HG02610 (cell line): ENCODE measurements around the gene RNPS1.

Experiments
- ATAC-seq: cut with Tn5 transposase; IDR thresholded peaks from one replicate; pipeline ENCODE4 v1.9.1; 2021; ENCODE audit warnings: mild to moderate bottlenecking, moderate library complexity; ENCODE audit not compliant: unreplicated experiment

The RNPS1 gene

GRCh38 chr16:2216330-2216729, 51.6 kb downstream of the RNPS1 start:
- no peak for ATAC-seq

- ATAC-seq: peak; percentile 84
These were observed 53.3 kb downstream of the RNPS1 start, which contains the start of gene PGP for GRCh38 chr16:2214719-2214968. PGP (minus strand) TSS chr16:2214840; CDS start chr16:2214777, 63 bp downstream.

- peak; percentile 4 for ATAC-seq
These were observed 53.9 kb downstream of the RNPS1 start for GRCh38 chr16:2213817-2214718.

GRCh38 chr16:2212362-2213324, 55.3 kb downstream of the RNPS1 start:
- ATAC-seq: no peak

DNA sequence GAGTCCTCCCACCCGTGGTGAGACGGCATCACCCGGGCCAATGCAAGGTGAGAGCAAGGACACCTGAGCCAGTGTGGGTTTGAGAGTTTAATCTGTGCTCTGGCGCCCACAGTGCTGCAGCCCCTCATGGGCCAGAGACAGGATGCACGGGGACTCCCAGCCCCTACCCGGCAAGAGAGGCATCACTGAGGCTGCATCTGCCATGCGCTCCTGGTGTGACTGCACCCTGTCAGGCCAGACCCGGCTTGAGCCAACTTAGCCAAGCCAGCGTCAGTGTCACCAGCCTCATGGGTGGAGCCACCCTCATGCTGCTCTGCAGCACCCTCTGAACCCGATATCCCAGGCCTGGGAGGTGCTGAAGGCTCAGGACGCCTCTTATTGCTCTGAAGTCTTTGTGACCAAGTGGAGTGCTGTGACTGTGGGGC, 56.0 kb downstream of the RNPS1 start:
- ATAC-seq: no peak

DNA sequence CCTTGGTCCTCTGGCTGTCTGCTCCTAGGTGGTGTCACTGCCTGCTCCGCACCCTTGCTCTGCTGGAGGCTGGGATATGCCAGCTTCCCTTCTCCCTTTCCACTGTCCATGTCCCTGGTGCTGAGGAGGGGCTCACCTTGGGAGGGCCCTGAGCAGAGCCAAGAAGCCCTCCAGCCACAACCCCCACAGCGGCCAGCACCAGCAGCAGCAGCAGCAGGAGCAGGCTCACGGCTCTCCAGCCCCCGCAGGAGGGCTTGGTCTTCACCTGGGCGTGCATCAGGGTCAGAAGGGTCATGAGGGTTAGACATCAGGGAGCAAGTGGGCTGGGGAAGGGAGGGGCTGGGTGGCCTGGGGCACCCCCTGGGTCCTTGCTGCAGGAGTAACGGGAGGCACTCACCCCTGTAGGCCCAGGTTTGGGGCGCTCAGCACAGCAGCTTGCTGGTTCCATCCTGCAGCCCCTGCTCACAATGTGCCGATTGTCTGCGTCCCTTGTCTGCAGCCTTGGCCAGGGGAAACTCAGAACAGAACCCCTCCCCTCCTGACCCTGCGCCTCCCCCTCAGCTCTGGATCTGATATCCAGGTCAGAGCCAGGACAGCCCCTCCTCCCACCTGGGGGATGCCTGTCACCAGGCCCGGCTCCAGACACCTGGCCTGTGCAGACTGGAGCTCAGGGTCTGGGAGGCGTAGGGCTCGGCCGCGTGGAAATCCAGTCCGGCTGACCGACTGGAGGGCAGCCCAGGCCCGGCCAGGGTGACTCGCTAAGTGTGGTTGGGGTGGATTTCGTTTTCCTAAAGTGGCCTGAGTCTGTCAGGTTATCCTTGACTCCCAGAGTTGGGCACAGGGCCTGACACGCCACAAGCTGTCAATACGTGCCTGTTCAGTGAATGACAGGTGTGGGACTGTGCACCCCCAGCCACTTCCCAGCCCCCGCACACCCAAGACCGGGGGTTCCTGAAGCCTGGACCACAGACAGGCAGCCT, 57.2 kb downstream of the RNPS1 start, which contains the start of gene BRICD5:
Gene BRICD5 (minus strand): TSS at position 478 of the 980 bp plus-strand sequence. CDS start 30 bp downstream, at position 448.
- no peak for ATAC-seq

DNA sequence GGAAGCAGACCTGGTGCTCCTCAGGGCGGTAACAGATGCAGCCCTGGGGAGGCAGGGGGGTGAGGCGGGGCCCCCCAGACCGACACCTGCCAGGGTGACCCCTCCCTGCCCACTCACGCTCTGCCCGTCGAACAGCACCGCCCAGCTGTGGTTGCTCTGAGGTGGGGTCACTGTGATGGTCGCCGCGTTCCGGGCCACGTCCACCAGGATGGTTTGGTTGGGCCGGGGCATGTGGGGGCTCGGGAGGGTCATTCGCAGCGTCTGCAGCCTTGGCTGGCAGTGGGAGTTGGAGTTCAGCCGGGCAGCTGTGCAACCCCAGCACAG, 58.0 kb downstream of the RNPS1 start:
- no peak for ATAC-seq

- no peak for ATAC-seq
These were observed 58.5 kb downstream of the RNPS1 start for GRCh38 chr16:2209258-2210008.

GRCh38 chr16:2208772-2209171, 59.2 kb downstream of the RNPS1 start:
- no peak for ATAC-seq

DNA sequence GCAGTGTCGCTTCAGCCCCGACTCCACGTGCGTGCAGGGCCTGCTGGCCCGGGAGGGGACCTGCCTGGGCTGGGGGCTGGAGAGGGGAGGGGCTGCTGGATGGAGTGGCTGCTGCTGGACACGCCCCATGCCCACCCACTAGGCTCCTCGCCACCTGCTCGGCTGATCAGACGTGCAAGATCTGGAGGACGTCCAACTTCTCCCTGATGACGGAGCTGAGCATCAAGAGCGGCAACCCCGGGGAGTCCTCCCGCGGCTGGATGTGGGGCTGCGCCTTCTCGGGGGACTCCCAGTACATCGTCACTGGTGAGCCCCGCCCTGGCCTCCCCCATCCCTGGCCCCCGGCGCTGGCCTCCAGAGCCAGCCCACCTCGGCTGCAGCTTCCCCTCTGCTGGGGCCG, 59.6 kb downstream of the RNPS1 start:
- ATAC-seq: no peak

- ATAC-seq: no peak
These were observed 60.1 kb downstream of the RNPS1 start for GRCh38 chr16:2207872-2208271.

DNA sequence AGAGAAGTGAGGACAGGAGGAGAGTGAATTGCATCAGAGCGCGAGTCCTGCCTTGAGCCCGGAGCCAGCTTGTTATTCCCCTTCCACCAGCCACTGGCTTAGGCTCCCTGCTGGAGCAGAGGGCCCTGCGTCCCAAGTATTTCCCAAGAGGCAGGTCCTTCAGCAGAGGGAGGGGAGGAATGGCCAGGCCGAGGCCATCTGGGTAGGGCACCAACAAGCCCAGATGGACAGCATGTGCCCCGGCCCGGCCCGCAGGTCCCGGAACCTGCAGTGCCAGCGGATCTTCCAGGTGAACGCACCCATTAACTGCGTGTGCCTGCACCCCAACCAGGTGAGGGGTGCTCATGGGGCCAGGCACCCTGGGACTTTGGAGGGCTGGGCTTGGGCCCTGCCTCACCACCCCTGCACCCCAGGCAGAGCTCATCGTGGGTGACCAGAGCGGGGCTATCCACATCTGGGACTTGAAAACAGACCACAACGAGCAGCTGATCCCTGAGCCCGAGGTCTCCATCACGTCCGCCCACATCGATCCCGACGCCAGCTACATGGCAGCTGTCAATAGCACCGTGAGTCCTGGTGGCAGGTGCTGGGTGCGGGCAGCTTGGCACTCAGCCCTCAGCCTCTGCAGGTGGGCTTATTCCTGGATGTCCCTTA, 61.0 kb downstream of the RNPS1 start:
- ATAC-seq: no peak

- no peak for ATAC-seq
These were observed 61.5 kb downstream of the RNPS1 start for GRCh38 chr16:2206420-2206779.

- ATAC-seq: no peak
These were observed 62.0 kb downstream of the RNPS1 start for GRCh38 chr16:2205967-2206313.

DNA sequence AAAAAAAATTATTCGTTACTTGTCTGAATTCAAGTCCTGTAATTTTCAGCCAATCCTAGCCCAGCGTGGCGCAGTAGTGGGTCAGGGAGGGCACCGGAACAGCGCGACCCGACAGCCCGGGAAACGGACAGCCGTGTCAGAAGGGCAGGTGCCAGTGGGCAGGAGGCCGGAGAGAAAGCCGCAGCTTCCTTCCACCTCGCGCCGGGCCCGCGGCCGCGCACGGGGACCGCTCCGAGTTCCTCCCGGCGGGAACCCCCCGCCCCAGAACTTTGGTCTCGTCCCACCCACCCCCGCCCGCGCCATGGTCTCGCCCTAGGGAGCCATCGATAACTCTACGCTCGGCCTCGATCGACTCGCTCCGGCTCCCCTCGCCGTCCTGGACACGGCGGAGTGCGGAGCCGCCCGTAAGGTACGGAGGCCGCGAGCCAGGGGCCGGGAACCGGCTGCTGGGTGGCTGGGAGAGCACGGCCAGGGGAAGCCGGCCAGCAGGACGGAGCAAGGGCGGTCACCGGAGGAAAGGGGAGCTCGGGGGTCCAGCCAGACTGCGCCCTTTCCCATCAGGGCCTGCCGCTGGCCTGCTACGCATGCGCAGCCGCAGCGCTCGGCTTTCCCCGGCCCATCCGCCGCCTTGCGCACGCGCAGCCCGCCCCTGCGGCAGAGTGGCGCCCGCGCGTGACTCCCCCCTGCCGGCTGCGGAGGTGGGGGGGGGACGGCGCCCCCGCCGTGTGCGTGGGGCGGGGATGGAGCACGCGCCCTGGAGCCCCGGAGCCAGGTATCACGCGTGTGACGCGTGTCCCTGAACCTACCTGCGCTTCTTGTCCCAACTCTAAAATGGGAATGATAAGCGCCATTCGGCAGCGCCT, 62.6 kb downstream of the RNPS1 start, which contains the start of gene MLST8:
Gene MLST8 (plus strand): TSS at position 351 of the 863 bp plus-strand sequence. CDS start 632 bp downstream, outside the sequence.
- ATAC-seq: peak; percentile 60

DNA sequence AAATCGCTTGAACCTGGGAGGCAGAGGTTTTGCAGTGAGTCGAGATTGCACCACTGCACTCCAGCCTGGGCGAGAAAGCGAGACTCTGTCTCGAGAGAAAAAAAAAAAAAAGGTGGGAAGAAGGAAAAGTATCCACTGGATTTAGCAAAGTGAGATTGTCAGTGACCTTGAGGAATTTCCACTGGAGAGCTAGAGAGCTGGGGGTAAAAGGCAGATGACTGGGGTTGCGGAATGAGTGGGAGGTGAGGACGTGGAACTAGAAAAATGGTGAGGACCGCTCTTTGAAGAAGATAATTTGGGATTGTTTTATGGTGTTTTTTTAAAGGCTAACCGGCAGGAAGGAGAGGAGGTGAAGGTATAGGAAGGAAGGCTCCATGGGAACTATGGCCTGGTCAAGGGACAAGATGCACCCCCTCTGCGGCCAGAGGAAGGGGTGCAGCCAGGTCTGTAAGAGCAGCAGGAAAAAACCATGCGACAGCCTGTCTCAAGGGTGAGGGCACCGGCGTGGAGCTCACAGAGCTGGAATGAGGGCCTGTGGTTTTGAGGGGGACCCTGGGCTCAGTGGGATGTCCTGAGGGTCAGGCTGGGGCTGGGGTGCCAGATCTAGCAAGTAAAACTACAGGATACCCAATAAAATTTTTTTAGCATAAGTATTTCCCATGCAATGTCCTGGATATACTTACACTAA, 63.4 kb downstream of the RNPS1 start:
- no peak for ATAC-seq
